Neural crest cell (in vitro differentiated cells): Measurements from ENCODE around the gene EIF4A3. TPM values are rescaled to one million over a fixed set of nuclear protein-coding genes. Genes with fewer than 3 reads are reported as not detected.
A peak's percentile ranks its signal among the peaks of the same experiment; 100 is the strongest.

ENCODE experiments used
- DNase-seq: peaks from one replicate; pipeline ENCODE4 v3.0.0; 2021; ENCODE audit warnings: low read depth, mixed read lengths, low spot score
- H3K27ac Mint-ChIP-seq: one replicate; pipeline ENCODE4 v1.8.0; 2021; ENCODE audit warnings: mild to moderate bottlenecking, mixed read lengths; ENCODE audit not compliant: unreplicated experiment
- H3K27me3 Mint-ChIP-seq: 2 replicates; pipeline ENCODE4 v1.8.0; 2021; ENCODE audit warnings: low read depth, mild to moderate bottlenecking, mixed read lengths
- H3K36me3 Mint-ChIP-seq: 2 replicates; pipeline ENCODE4 v1.8.0; 2021; ENCODE audit warnings: low read depth, mild to moderate bottlenecking, mixed read lengths
- H3K4me1 Mint-ChIP-seq: 2 replicates; pipeline ENCODE4 v1.8.0; 2021; ENCODE audit warnings: mixed read lengths
- H3K4me3 Mint-ChIP-seq: one replicate; pipeline ENCODE4 v1.8.0; 2021; ENCODE audit warnings: mild to moderate bottlenecking, mixed read lengths
- H3K9me3 Mint-ChIP-seq: 2 replicates; pipeline ENCODE4 v1.8.0; 2021; ENCODE audit warnings: mixed read lengths
- total RNA-seq: library from RNA; stranded (reverse); gene quantifications from 2 replicates; pipeline ENCODE4 v1.2.1, GENCODE V29; 2021
- TF ChIP-seq, protein P1 (sequence below): fragments of 200-600 bp; sonication (generic); conservative IDR thresholded peaks from 2 replicates; pipeline ENCODE4 v1.5.0; 2021; ENCODE audit warnings: antibody characterized with exemption, mild to moderate bottlenecking

EIF4A3 gene
- total RNA-seq, 1 donor from 2014 or later: 141 TPM

GRCh38 chr17:80114758-80115157 is 32.2 kb downstream of the EIF4A3 start:
- Mint-ChIP-seq H3K27me3 (no peaks in the 10 kb centered on the region), H3K9me3 (no peaks in the 10 kb centered on the region), H3K36me3 (peaks cover 4% of the 10 kb centered on the region), H3K4me1 (peaks cover 10% of the 10 kb centered on the region), H3K27ac (no peak overlapping the region), H3K4me3 (no peak overlapping the region)
- no peak for DNase-seq
- TF ChIP-seq, protein P1, sequence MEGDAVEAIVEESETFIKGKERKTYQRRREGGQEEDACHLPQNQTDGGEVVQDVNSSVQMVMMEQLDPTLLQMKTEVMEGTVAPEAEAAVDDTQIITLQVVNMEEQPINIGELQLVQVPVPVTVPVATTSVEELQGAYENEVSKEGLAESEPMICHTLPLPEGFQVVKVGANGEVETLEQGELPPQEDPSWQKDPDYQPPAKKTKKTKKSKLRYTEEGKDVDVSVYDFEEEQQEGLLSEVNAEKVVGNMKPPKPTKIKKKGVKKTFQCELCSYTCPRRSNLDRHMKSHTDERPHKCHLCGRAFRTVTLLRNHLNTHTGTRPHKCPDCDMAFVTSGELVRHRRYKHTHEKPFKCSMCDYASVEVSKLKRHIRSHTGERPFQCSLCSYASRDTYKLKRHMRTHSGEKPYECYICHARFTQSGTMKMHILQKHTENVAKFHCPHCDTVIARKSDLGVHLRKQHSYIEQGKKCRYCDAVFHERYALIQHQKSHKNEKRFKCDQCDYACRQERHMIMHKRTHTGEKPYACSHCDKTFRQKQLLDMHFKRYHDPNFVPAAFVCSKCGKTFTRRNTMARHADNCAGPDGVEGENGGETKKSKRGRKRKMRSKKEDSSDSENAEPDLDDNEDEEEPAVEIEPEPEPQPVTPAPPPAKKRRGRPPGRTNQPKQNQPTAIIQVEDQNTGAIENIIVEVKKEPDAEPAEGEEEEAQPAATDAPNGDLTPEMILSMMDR: no peak

DNA sequence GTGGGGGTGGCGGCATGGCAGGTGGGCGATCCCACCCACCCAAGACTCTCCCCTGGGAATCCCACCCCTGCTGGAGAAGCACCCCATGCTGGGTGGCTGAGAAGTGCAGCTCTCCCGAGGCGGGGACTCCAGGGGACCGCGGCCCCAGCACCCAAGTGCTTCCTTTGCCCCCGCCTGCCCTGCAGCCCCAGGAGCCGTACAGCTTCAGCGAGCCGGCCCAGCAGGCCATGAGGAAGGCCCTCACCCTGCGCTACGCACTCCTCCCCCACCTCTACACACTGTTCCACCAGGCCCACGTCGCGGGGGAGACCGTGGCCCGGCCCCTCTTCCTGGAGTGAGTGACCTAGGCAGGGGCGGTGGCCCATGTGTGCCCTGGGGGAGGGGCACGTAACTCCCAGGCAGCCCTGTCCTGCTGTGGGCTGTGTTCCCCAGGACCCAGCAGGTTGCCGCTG is 33.9 kb downstream of the EIF4A3 start:
- DNase-seq: no peak
- Mint-ChIP-seq H3K9me3 (no peaks in the 10 kb centered on the region), H3K4me1 (peaks cover 10% of the 10 kb centered on the region), H3K27ac (no peak overlapping the region), H3K27me3 (no peaks in the 10 kb centered on the region), H3K4me3 (no peak overlapping the region), H3K36me3 (peaks cover 4% of the 10 kb centered on the region)
- TF ChIP-seq, protein P1: no peak

GRCh38 chr17:80112471-80113032 is 34.4 kb downstream of the EIF4A3 start:
- Mint-ChIP-seq H3K9me3 (no peaks in the 10 kb centered on the region), H3K4me3 (no peak overlapping the region), H3K36me3 (peaks cover 4% of the 10 kb centered on the region), H3K4me1 (peaks cover 10% of the 10 kb centered on the region), H3K27me3 (no peaks in the 10 kb centered on the region), H3K27ac (no peak overlapping the region)
- TF ChIP-seq, protein P1: no peak
- DNase-seq: no peak

GRCh38 chr17:80111702-80112470 is 35.0 kb downstream of the EIF4A3 start:
- H3K4me3 Mint-ChIP-seq: no peak overlapping the region

DNA sequence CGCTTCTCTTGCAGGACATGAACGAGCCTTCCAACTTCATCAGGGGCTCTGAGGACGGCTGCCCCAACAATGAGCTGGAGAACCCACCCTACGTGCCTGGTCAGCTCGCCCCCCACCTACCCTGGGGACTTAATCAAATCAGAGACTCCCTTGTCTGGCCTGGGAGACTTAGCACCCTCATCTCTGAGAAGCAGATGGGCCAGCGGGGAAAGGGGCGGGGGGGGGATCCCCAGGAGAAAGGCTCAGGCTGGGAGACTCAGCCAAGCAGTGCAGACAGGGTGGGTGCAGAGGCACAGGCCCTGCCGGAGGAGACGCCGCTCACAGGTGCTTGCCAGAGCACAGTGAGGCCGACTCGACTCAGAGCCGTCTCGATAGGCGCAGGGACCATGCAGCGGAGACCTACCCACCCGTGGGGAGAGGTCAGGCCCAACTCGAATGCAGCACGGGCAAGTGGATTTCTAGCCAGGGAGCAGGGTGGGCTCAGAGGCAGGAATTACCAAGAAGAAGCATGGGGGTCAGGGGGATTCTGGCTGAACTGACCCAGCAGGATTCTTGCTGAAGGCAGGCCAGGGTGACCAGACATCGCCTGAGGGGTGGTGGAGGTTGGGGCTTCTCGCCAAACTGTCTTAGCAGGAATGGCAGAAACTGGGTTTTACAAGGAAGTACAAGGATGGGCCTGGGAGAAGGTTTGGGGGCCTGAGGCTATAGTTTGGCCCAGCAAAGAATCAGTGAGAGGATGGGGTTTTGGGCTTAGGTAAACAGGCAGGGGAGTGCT is 35.8 kb downstream of the EIF4A3 start:
- Mint-ChIP-seq H3K36me3 (peaks cover 4% of the 10 kb centered on the region), H3K27ac (peak overlapping the region; percentile 35), H3K4me3 (no peak overlapping the region), H3K27me3 (no peaks in the 10 kb centered on the region), H3K9me3 (no peaks in the 10 kb centered on the region), H3K4me1 (peaks cover 6% of the 10 kb centered on the region)
- DNase-seq: no peak
- TF ChIP-seq, protein P1: no peak

More at GRCh38 chr17:80111702-80112470, 35.0 kb downstream of the EIF4A3 start:
- H3K27ac Mint-ChIP-seq: no peak overlapping the region
- peaks cover 4% of the 10 kb centered on the region for H3K36me3 Mint-ChIP-seq
- no peaks in the 10 kb centered on the region for H3K9me3 Mint-ChIP-seq
- H3K4me1 Mint-ChIP-seq: peaks cover 10% of the 10 kb centered on the region
- no peak for DNase-seq
- TF ChIP-seq, protein P1: no peak
- no peaks in the 10 kb centered on the region for H3K27me3 Mint-ChIP-seq
